NCI-H1436 (cell line): ENCODE data around the gene IPO11.
"Not testable (repeated sequence)": the region's sequence is repeated elsewhere in the genome, so short reads cannot be mapped to it uniquely, and the experiment has no call there.

Source experiments
- DNase-seq: peaks from one replicate; lab custom pipeline; 2025; lab: John Stamatoyannopoulos, UW

Gene IPO11

GRCh38 chr5:62448528-62448927, 36.0 kb downstream of the IPO11 start:
- DNase-seq = no peak

- no peak for DNase-seq
Observed at GRCh38 chr5:62450259-62450658, 37.7 kb downstream of the IPO11 start.

- DNase-seq = no peak
Observed at GRCh38 chr5:62457071-62457470, 44.5 kb downstream of the IPO11 start.

- peak; percentile 21 for DNase-seq
Observed at GRCh38 chr5:62460578-62460983, 48.0 kb downstream of the IPO11 start.

- DNase-seq = no peak
Observed at GRCh38 chr5:62461561-62461960, 49.0 kb downstream of the IPO11 start.

- DNase-seq = no peak
Observed at GRCh38 chr5:62465985-62466925, 53.7 kb downstream of the IPO11 start.

- no peak for DNase-seq
Observed at GRCh38 chr5:62473209-62473608, 60.6 kb downstream of the IPO11 start.

- DNase-seq = no peak
Observed at GRCh38 chr5:62475072-62475471, 62.5 kb downstream of the IPO11 start.

GRCh38 chr5:62477801-62478200, 65.2 kb downstream of the IPO11 start:
- DNase-seq = no peak

- no peak for DNase-seq
Observed at GRCh38 chr5:62483556-62483955, 71.0 kb downstream of the IPO11 start.

- no peak for DNase-seq
Observed at GRCh38 chr5:62486672-62487071, 74.1 kb downstream of the IPO11 start.

- no peak for DNase-seq
Observed at GRCh38 chr5:62488531-62488930, 76.0 kb downstream of the IPO11 start.

GRCh38 chr5:62489471-62489870, 76.9 kb downstream of the IPO11 start:
- DNase-seq = no peak

- DNase-seq = no peak
Observed at GRCh38 chr5:62494772-62495171, 82.2 kb downstream of the IPO11 start.

- DNase-seq = no peak
Observed at GRCh38 chr5:62496876-62497275, 84.3 kb downstream of the IPO11 start.

- no peak for DNase-seq
Observed at GRCh38 chr5:62498961-62499360, 86.4 kb downstream of the IPO11 start.

- no peak for DNase-seq
Observed at GRCh38 chr5:62499756-62500155, 87.2 kb downstream of the IPO11 start.

- DNase-seq = no peak
Observed at GRCh38 chr5:62502456-62503101, 90.0 kb downstream of the IPO11 start.

- no peak for DNase-seq
Observed at GRCh38 chr5:62504129-62504528, 91.6 kb downstream of the IPO11 start.

- no peak for DNase-seq
Observed at GRCh38 chr5:62506659-62507460, 94.3 kb downstream of the IPO11 start.

- DNase-seq = not testable (repeated sequence)
Observed at GRCh38 chr5:62508760-62509159, 96.2 kb downstream of the IPO11 start.

- DNase-seq = no peak
Observed at GRCh38 chr5:62509806-62510205, 97.2 kb downstream of the IPO11 start.
